Stimulated activated CD4-positive, alpha-beta T cell treated with anti-CD3 and anti-CD28 coated beads, Interleukin-4, amount 100 ng/mL, for 1 hour (primary cell): ENCODE results near the gene FSCN2.

Experiments used
- DNase-seq: peaks from one replicate; pipeline ENCODE4 v3.0.0-alpha.2; 2020

Gene FSCN2

DNA sequence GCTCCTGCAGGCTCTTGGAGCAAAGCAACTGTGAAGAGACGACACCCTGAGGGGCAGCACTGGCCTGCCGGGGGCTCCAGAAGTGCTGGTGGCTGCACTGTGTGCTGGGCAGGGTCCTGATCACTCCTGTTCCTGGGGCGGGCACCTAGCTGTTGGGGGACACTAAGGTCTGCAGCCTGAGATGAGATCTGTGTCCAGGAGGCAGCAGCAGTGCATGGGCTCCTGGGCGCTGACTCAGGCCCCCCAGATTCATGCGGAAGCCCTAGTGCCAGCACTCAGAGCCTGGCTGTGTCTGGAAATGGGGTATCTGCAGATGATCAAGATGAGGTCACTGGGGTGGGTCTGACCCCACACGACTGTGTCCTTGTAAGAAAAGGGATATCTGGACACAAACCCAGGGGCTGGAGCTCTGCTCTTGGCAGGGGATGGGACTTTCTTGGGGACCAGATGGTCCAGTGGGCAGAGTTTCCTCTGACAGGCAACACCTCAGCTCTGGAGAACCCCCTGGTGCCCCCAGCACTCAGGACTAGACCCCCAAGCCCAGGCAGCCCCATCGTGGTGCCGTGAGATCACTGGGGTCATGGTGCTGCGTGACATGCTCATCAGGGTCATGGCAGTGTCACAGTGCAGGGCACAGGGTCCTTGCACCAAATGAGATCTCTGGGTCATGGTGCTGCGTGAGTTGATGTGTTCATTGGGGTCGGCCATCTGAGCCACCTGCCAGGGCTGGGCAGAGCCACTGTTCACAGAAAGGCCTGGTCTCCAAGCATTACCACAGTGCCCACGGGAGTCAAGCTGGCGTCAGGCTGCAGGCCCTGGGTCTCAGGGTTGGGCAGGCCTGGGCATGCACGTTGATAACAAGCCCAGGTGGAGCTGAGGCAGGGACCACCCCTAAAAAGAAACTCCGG is 14.5 kb downstream of the FSCN2 start:
- no peak for DNase-seq

DNA sequence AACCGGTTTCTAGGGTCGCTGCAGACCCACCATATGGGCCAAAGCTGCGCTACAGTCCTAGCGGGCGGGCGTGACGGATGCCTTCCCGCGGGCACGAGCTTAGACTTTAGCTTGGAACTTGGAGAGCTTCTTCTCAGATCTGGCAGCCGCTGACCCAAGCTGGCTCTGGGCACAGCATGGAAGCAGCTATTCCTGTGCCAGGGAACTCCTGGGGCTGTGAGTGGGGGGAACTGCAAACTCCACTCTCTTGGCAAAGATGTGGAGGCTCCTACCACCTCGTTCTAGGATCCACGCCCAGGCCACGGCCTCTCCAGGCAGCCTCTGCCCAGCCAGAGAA is 15.1 kb downstream of the FSCN2 start:
- DNase-seq: no peak

DNA sequence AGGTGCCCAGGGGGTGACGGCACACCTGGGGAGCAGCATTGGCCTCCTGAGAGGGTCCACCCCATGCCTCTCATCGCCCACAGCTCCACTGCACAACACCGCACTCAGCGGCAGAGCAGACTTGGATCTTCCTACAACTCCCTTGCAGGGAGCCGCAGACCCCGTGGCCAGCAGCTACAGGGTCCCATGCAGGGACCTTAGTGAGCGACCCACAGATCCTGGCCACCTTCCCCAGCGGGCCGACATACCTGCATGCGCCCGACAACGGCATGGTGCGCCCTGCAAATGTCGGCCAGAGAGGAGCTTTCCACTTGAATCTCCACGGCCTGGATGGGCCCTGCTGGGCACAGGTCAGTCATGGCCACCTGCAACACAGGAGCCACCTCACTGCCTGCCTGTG is 15.6 kb downstream of the FSCN2 start:
- DNase-seq: no peak

DNA sequence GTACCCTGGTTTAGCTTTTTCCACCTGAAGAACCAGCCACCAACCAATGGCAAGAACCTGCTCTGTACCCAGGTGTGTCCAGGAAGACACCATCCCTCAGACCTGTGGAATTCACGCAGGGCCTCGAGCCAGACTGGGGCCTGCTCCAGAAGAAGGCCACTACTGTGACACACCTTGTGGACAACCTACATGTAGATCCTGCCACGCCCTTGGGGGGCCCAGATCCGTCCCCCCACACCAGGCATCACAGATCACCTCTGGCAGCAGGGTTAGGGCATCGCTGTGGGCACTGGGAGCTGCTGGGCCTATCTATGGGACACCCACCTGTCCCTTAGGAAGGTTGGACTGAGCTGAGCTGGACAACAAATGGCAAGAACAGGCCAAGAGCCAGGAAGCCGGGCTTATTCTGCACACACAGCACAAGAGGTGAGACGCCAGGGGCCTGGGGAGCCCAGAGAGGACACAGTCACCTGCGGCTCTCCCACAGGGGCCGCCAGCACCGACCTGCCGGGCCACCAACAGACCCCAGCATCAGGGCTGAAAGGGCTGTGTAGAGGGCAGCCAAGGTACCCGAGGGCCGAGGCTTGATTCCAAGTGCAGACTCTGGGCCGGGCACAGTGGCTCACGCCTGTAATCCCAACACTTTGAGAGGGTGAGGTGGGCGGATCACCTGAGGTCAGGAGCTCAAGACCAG is 16.3 kb downstream of the FSCN2 start:
- no peak for DNase-seq

DNA sequence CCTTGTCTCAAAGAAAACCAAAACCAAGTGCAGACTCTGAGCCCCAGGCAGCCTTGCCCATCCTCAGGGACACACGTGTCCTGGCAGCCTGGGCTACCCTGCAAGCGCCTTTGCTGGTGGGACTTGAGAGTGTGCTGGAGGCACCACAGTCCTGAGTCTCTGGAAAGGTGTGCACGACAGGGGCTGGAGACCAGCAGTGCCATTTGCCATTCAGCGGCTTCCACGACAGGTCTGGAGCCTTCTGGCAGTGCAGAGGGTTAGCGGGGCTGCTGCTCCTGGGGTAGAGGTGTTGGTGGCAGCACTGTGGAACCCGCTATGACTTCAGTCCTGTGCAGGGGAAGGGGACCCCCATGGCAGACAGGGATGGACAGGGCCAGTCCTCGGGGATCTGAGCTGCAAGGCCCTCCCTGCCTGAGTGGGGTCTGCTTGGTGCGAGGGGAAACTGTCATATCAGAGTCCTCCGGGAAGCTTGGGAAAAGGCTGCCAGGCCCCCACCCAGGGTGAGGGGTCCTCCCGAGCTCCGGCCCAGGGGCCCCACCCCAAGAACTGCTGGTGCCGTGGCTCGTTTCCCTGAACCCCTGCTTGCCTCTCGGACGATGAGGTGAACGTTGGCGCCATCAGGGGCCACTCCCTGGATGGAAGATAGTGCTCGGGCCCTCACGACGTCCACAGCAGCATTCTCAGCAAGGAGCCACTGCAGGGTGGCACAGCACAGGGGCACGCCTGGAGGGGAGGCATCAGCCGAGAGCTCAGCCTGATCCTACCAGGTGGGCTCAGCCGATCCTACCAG is 17.2 kb downstream of the FSCN2 start:
- no peak for DNase-seq

DNA sequence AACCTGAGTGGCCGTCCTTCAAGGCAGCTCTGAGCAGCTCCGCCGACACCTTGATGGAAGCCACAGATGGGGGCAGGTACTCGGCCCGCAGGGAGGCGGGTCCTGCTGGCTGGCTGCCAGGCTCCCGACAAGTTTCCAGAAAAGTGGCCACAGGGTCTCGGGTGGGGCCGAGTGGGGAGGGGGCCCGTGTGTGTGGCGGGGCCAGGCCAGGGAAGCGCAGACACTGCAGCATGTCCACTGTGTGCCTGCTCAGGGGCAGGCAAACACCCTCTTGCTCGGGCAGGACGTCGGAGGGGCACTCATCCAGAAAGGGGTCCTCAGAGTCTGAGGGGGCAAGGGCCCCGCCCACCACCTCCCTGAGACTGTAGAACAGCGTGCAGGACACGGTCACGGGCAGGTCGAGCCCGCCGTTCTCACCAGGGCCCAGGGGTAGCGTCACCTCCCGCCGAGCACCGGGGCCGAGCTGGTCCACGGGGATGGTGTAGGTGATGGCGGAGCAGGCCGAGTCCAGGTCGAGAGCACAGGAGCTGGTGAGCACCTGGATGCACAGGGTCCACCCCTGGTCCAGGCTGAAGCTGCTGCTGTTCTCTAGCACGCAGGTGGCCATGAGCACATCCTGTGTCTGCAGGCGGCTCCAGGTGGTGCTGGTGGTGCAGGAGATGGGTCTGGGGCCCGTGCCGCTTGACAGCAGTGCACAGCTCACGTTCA is 18.9 kb downstream of the FSCN2 start:
- DNase-seq: no peak

DNA sequence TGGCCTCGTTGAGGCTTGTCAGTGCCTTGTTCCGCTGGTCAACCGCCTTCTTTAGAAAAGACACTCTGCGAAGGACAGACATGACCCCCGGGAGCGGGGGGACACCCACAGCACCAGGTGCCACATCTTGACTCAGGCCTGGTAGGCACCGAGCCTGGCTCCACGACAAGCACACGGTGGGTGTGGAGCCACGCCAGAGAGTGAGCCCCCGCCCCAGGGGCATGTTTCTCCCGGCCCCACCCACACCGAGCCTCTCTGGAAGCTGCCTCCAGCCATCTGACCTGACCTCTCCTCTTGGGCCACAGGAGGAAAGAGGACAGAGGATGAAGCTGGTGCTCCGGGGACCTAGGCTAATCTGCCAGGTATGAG is 19.4 kb downstream of the FSCN2 start:
- DNase-seq: no peak

DNA sequence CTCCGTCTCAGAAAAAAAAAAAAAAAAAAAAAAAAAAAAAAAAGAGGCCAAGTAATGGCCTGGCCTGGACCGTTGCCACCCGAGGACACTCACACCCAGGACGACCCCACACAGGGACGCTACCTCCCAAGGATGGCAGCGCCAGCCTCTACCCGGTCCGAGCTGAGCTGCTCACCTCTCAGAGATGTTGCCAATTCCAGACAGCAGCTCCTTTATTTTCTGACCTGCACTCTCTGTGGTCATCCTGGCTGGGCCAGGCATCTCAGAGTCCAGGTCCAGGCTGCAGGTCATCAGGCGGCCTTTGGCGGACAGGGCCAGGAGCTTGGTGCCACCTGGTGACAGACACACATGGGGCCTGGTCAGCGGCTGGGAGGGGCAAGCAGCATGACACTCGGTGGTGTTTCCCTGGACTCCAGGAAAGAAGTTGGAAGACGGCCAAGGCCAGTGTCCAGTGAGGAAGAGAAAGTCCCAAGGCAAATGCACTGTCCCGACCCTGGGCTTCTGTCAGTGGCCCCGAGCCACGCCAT is 20.9 kb downstream of the FSCN2 start:
- DNase-seq: no peak

DNA sequence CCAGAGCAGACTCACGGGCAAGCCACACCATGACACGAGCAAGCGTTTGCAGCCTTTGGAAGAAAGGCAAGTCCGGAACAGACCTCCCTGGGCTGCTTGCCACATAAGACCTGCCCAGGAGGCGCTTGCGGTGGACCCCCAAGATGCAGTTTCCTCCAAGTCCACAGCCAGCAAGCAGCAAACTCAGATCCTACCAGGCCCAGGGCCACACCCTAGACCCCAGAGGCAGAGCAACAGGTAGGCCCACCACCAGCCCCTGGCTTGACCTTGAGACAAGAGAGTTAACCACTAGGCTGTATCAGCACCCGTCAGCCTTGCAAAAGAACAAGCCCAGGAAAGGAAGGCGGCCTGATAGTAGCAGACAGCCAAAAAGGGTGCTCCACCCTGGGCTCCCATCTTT is 21.6 kb downstream of the FSCN2 start:
- DNase-seq: no peak

DNA sequence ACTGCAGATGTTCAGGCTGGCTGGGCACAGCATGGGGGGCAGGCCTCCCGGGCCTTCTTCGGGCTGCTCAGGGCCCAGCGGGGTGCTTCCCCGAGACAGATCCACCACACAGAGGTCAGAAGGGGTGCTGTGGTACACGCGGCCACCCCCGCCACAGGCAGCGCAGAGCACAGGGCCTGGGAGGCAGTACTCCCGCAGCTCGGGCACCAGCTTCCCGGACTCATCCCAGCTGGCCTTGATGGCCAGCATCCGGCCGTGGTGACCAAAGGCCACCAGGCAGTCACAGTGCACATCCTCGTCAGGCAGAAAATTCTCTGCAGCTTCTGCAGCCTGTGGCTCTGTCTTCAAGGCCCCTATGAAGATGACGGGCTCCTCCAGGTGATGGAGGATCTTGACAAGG is 22.1 kb downstream of the FSCN2 start:
- no peak for DNase-seq

DNA sequence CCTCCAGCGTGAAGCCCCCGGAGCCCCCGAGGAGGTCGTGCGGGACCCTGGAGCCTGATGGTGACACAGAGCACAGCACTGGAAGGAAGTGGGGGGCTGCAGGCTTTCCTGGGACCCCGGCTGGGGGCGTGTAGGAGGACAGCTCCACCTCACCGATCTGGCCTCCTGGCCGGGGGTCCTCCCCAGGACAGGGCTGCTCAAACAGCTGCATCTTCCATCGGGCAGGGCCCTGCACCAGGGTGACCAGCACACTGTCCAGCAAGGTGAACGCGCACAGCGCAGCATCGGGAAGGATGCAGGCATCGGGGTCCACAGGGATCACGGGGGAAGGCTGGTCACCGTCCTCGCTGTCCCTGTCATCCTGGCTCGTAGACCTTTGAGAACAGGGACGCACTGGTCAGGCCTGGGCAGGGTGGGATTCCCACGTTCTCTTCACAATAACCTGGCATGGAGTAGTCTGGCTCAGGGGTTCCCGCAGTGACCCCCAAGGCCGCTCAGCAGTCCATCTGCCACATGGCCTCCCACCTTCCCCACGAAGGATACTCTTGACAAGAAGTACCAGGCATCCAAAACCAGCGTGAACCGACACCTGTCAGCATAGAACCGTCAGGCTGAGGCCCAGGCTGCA is 22.8 kb downstream of the FSCN2 start:
- no peak for DNase-seq

DNA sequence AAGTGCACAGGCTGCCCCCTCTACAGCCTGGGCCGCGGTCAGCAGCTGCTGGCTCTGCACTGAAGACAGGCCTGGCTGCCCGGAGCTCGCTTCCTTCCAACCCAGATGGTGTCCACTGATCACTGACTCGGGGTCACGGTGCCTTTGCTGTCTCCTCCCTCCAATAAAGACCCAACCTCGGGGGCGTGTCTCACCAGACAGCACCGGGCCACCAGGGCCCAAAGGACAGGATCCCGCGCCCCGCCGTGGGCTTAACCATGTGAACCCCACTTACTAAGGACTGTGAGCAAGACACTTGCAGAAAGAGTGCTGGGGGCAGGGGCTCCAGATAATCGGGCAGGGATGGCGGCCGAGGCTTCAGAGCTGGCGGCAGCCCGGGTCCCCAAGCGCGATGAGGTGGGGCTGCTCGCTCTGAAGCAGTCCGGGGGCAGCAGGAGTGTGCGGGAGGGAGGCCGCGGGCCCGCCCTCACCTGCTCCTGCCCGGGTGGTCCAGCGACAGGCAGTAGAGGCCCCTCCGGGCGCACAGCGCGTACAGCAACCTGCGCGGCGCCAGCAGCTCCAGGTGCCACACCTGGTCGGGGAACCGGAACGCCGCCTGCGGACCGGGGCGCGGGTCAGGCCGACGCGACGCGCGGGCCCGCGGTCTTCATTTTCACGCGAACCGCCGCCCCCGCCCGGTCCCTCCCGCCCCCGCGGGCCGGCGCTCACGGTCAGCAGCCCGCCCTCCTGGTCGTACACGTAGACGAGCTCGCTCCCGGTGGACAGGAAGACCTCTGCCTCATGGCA is 23.5 kb downstream of the FSCN2 start:
- DNase-seq: no peak

DNA sequence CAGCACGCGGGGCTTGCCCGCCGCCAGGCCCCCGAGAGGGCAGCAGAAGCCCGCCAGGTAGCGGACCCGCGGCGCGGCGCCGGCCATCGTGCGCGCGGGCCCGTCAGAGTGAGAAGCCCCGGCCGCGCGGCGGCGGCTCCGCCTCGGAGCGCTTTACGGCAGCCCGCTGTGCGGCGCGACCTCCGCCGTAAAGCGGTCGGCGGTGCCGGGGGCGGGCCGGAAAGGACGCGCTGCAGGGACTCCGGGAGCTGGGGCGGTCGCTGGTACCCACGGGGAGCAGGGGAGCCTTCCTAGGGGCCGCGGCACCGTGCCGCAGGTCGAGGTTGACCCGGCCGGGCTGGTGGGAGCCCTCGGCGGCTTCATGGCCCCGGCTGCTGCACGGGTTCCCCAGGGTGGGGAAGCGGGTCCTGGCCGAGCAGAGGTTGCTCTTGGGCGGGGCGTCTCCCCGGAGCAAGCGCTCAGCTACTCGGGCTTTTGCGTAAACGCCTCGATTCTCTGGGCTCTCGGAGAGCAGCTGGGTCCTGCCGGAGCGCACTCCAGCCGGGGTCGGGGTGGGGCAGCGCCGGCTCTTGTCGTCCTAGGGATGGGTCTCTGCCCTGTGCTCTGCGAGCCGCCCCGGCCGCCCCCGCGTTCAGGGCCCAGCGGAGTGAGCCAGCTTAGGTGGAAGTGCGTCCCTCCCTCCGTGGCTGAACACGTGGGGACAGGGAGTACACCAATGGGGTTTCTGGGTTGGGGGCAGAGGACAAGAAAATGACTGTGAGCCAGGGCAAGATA is 24.3 kb downstream of the FSCN2 start, which contains the start of gene FAAP100:
Gene FAAP100, minus strand, starts transcription at position 110 of the 774 bp plus-strand sequence. Its CDS starts 23 bp downstream, at position 87.
- peak; percentile 83 for DNase-seq

DNA sequence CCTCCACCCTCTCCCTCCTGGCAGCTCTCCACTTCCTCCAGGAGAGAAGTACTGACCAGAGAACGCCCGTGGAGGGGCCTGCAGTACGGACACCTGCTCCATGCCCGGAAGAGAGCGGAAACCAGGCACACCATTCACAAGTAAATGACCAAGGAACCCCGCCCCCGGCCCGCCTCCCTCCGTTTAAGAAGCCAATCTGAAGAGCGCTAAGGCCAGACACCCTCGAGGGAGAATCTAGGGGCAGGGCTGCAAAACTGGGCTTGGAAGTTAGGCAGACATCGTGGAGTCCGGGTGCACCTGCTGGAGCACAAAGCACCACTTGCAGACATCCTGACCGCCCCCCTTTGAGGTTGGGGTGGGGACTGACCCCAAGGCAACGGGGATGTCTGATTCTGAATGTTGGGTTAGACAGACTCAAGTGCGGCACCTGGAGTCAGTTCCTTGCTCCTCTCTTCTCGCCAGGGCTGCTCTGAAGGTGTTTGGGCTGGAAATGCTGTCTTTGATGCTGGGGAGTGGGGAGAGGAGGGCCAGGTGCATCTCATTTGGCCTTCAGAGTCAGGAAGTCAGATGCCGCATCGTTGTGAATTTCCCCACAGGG is 24.9 kb downstream of the FSCN2 start:
- peak; percentile 77 for DNase-seq

DNA sequence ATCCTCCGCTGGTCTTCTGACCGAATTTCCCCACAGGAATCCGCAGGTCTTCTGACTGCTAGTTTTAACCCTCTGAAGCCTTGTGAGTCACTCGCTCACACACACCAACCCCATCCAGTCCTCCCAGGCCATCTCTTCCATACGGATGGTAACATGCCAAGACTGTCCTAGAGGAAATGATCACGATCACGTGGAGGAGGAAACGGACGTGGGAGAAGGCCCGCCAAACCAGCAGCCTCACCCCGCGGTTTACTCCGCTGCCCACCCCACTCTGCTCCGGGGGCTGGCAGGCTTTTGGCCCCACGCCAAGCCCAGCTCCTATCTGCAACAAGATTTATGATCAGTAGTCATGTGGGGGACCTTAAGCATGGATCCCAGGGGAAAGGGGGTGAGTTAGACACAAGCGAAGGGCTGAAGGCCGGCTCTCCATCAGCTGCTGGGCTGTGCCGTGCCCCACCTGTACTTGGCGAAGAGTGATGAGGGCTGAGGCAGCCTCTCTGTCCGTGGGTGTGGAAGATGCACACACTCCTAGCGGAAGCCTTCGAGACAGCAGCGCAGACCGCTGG is 25.5 kb downstream of the FSCN2 start:
- no peak for DNase-seq

DNA sequence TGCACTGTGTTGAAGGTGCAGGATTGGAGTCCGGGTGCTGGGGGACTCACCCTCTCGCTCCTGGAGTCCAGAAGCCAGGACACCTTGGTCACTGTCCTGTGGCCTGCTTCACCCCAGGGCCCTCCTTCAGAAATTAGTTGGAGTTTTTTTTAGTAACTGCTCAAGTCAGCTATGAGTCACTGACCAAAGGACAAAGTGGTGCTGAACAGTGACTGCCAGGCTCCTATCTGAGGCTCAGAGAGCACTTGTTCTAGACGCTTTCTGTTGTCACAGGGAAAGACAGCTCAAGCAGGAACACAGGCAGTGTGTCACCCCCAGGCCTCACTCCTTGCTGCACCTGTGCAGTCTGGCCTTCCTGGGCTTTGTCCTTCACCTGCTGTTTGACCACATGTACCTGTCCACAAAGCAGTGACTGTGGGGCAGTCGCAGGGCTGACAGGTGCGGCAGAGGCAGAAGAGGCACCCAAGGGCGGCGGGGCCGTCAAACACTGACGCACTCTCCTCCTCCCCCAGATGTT is 28.1 kb downstream of the FSCN2 start:
- DNase-seq: no peak

DNA sequence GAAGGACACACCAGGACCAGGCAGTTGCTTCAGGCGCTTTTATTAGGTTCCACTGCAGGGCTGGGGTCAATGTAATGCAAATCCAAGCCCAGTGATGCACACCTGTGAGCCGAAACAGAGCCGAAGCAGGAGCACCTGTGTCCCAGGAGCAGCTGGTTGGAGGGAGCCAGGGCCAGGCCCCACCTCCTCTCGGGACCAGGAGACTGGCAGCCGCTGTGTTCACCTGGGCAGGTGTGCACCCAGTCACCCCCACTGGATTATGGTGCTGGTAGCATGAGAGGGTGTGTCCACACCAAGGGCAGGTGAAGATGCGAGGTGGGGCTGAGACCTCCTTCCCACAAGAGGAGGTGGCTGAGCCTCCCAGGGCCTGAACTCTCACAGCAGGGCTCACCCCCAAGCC is 28.7 kb downstream of the FSCN2 start:
- no peak for DNase-seq

DNA sequence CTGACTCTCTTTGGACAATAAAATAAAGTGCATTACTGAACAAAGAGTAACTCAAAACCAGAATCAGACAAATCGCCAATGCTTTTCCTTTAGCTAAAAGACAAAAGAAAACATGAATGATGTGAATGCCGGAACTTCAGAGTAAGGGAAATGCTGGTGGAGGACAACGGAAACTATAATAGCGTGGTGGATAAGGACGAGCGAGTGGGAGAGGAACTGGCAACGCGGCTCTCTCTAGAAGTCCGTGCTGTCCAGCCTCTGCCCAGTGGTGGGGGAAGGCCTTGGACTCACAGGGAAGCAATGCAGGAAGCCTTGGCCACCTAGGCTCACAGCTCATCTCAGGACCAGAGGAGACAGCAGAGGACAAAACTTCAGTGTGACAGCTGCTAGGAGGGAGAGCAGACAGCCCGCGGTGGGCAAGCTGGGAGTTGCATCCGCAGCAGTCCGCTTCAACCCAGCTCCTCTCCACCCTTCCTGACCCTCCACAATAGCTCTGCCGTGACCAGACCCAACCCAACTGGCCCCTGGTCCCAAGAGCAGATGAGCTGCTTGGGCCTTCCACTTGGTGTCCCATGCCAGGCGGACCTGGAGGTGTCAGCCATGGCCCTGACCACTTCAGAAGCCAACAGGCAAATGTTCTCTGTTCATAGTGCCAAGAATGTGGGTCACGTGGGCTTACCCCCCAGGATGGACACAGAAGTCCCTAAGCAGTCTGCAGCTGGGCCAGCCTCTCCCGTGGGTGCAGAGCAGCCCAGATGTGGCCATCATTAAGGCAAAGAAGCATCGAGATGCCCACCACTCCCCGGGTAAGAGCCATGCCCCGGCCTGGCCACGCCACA is 29.3 kb downstream of the FSCN2 start:
- DNase-seq: no peak

DNA sequence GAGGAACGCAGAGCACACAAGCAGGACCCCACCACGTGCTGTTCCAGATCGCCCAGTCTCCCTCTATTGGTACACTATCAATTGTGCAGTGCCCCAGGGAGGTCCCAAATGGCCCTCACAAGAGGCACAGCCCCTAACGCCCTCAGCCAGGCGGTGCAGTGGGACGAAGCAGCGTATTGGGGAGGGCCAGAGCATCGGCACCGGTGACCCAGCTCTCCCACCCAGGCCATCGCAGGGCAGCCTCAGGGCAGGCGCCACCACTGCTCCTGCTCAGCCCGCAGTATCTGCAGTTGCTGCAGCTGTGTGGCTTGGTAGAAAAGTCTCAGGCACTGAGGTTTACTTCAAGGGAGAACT is 29.9 kb downstream of the FSCN2 start:
- no peak for DNase-seq
